GM23338 (cell line): ENCODE measurements around the gene HOXB3. TPM values are rescaled to one million over a fixed set of nuclear protein-coding genes. Genes with fewer than 3 reads are reported as not detected.

Source experiments
- ATAC-seq: fragments of 200-7000 bp; cut with Tn5 transposase; 3 replicates; pipeline ENCODE4 v1.9.1; 2020
- DNase-seq: peaks from one replicate; pipeline ENCODE4 v3.0.0-alpha.2; 2015; ENCODE audit warnings: low spot score
- H2AFZ ChIP-seq: fragments of 200-600 bp; sonication (generic); 2 replicates; pipeline ENCODE4 v1.8.0; 2016; ENCODE audit warnings: antibody characterized with exemption, mild to moderate bottlenecking, moderate library complexity
- H3F3A ChIP-seq: fragments of 200-600 bp; sonication (generic); replicated peaks from 2 replicates; pipeline ENCODE4 v1.8.0; 2017; ENCODE audit warnings: antibody characterized with exemption, mixed run types, low read depth
- H3K27ac ChIP-seq: fragments of 200-600 bp; sonication (generic); 2 replicates; pipeline ENCODE4 v1.6.1; 2016; ENCODE audit warnings: low read depth
- H3K27me3 ChIP-seq: fragments of 200-600 bp; sonication (generic); 2 replicates; pipeline ENCODE4 v1.8.0; 2016; ENCODE audit warnings: mild to moderate bottlenecking, mixed run types, moderate library complexity; ENCODE audit not compliant: insufficient read depth
- H3K36me3 ChIP-seq: fragments of 200-600 bp; sonication (generic); 2 replicates; pipeline ENCODE4 v1.8.0; 2016; ENCODE audit warnings: mild to moderate bottlenecking; ENCODE audit not compliant: insufficient read depth
- H3K4me1 ChIP-seq: fragments of 200-600 bp; sonication (generic); 2 replicates; pipeline ENCODE4 v1.8.0; 2016; ENCODE audit warnings: mild to moderate bottlenecking, moderate library complexity; ENCODE audit not compliant: insufficient read depth
- H3K4me2 ChIP-seq: fragments of 200-600 bp; sonication (generic); 2 replicates; pipeline ENCODE4 v1.7.1; 2017; ENCODE audit warnings: mixed run types
- H3K4me3 ChIP-seq: fragments of 200-600 bp; sonication (generic); 2 replicates; pipeline ENCODE4 v1.6.1; 2016; ENCODE audit warnings: mixed run types
- H3K79me2 ChIP-seq: fragments of 200-600 bp; sonication (generic); replicated peaks from 2 replicates; pipeline ENCODE4 v1.8.0; 2017; ENCODE audit warnings: mild to moderate bottlenecking; ENCODE audit not compliant: insufficient read depth
- H3K9me2 ChIP-seq: fragments of 200-600 bp; sonication (generic); 2 replicates; pipeline ENCODE4 v1.8.0; 2017; ENCODE audit not compliant: insufficient read depth
- H4K20me1 ChIP-seq: fragments of 200-600 bp; sonication (generic); replicated peaks from 2 replicates; pipeline ENCODE4 v1.8.0; 2017; ENCODE audit warnings: mild to moderate bottlenecking; ENCODE audit not compliant: insufficient read depth
- H3K27ac Mint-ChIP-seq: 2 replicates; pipeline ENCODE4 v1.8.0; 2020; ENCODE audit warnings: inconsistent platforms, mild to moderate bottlenecking, moderate library complexity, mixed read lengths
- H3K27me3 Mint-ChIP-seq: 3 replicates; pipeline ENCODE4 v1.8.0; 2022; ENCODE audit warnings: low read depth, mild to moderate bottlenecking, moderate library complexity, mixed read lengths, inconsistent platforms; ENCODE audit not compliant: insufficient read depth, poor library complexity
- H3K36me3 Mint-ChIP-seq: 3 replicates; pipeline ENCODE4 v1.8.0; 2021; ENCODE audit warnings: low read depth, mild to moderate bottlenecking, inconsistent platforms, moderate library complexity, mixed read lengths
- H3K4me1 Mint-ChIP-seq: 3 replicates; pipeline ENCODE4 v1.8.0; 2020; ENCODE audit warnings: mild to moderate bottlenecking, inconsistent platforms, mixed read lengths
- H3K4me3 Mint-ChIP-seq: 3 replicates; pipeline ENCODE4 v1.8.0; 2021; ENCODE audit warnings: moderate library complexity, mild to moderate bottlenecking, inconsistent platforms, mixed read lengths
- H3K9me3 Mint-ChIP-seq: 3 replicates; pipeline ENCODE4 v1.8.0; 2020; ENCODE audit warnings: moderate library complexity, mild to moderate bottlenecking, inconsistent platforms, mixed read lengths
- CREB1 ChIP-seq: fragments of 250-450 bp; sonication (Bioruptor Pico); IDR thresholded peaks from 2 replicates; pipeline ENCODE4 v1.5.0; 2020; ENCODE audit warnings: low read depth, mild to moderate bottlenecking, moderate library complexity
- CTCF ChIP-seq, 2 experiments: fragments of 200-600 bp in 1 of 2; sonication (generic) in 1 of 2; conservative IDR thresholded peaks; 2 replicates each; pipeline versions ENCODE4 v1.5.1 to v1.6.1; 2016 to 2017; ENCODE audit warnings: antibody characterized with exemption in 2 of 2, low read depth in 2 of 2, mild to moderate bottlenecking in 2 of 2, moderate library complexity in 1 of 2
- EZH2 ChIP-seq: fragments of 200-600 bp; sonication (generic); IDR thresholded peaks from one replicate; pipeline ENCODE4 v1.8.0; 2017; ENCODE audit warnings: antibody characterized with exemption, mild to moderate bottlenecking, low read depth; ENCODE audit not compliant: unreplicated experiment
- NANOG ChIP-seq: IDR thresholded peaks from 2 replicates; pipeline ENCODE4 v1.6.1; 2016; ENCODE audit warnings: antibody characterized with exemption, borderline replicate concordance
- POLR2AphosphoS5 ChIP-seq: IDR thresholded peaks from 2 replicates; pipeline ENCODE4 v1.6.1; 2016; ENCODE audit warnings: antibody characterized with exemption, low read depth
- REST ChIP-seq: IDR thresholded peaks from one replicate; pipeline ENCODE4 v1.6.1; 2018; ENCODE audit warnings: antibody characterized with exemption; ENCODE audit not compliant: unreplicated experiment
- STAT1 ChIP-seq: IDR thresholded peaks from one replicate; pipeline ENCODE4 v1.6.1; 2016; ENCODE audit warnings: antibody characterized with exemption; ENCODE audit not compliant: unreplicated experiment
- polyA plus RNA-seq: library from polyadenylated mRNA; unstranded; fragments of >200 nt; fragmentation: Nextera tagmentation; extraction: Ambion mirVana; gene quantifications from 2 replicates; pipeline ENCODE4 v1.2.1, GENCODE V29; 2016
- total RNA-seq: library from RNA; depleted of rRNA; stranded (reverse); fragments of >200 nt; shearing (Covaris generic); gene quantifications from 2 replicates; pipeline ENCODE4 v1.2.3, GENCODE V29; 2014

Gene HOXB3
- total and polyA plus RNA-seq, 2 experiments from 2014 or later, result 0.17 TPM; not detected in 1

- TF ChIP-seq STAT1, result no peak
- TF ChIP-seq POLR2AphosphoS5, result no peak
- peak; percentile 50 for TF ChIP-seq EZH2
- no peak for TF ChIP-seq NANOG
- TF ChIP-seq REST, result no peak
Observed at GRCh38 chr17:48550502-48551213, 39.4 kb downstream of the HOXB3 start (continued).

GRCh38 chr17:48549914-48550501 is 40.0 kb downstream of the HOXB3 start:
- Mint-ChIP-seq H3K4me1 (peaks cover 62% of the 10 kb centered on the region), H3K27ac (no peak overlapping the region), H3K36me3 (no peaks in the 10 kb centered on the region), H3K9me3 (no peaks in the 10 kb centered on the region; the same call in 2 of the 3 replicates), H3K4me3 (peak overlapping the region; percentile 32; the same call in 1 of the 3 replicates), H3K27me3 (peaks cover 100% of the 10 kb centered on the region)
- H4K20me1 ChIP-seq, result peaks cover 22% of the 10 kb centered on the region
- no peaks in the 10 kb centered on the region for H3K36me3 ChIP-seq
- H3K9me2 ChIP-seq, result no peaks in the 10 kb centered on the region
- H3K27ac ChIP-seq, result no peak overlapping the region
- peaks cover 38% of the 10 kb centered on the region for H3F3A ChIP-seq
- peak overlapping the region; percentile 43 for H3K4me3 ChIP-seq
- peaks cover 100% of the 10 kb centered on the region for H3K27me3 ChIP-seq
- TF ChIP-seq NANOG (no peak), CREB1 (CRISPR knock-in tag) (no peak), STAT1 (no peak), EZH2 (peak; percentile 17), CTCF (conservative IDR thresholded peaks at IDR 0.05; ENCODE audit: low read depth in 2 of 2) (peak in 1 of 2 experiments; percentile 55; a peak in 2 of 4 replicates)
- H3K4me2 ChIP-seq, result peak overlapping the region; percentile 67
- no peak overlapping the region for H2AFZ ChIP-seq
- peaks cover 84% of the 10 kb centered on the region for H3K4me1 ChIP-seq
- peak; percentile 30; the same call in 2 of the 3 replicates for ATAC-seq
- H3K79me2 ChIP-seq, result no peaks in the 10 kb centered on the region
- DNase-seq, result no peak
